GM13977 (cell line): Measurements from ENCODE around the gene URB1.
"Not testable (repeated sequence)": the region's sequence is repeated elsewhere in the genome, so short reads cannot be mapped to it uniquely, and the experiment has no call there.

Experiments used
- DNase-seq: peaks from one replicate; pipeline ENCODE4 v3.0.0; 2012; ENCODE audit warnings: low spot score
- CTCF ChIP-seq: IDR thresholded peaks from 2 replicates; pipeline ENCODE4 v1.5.1; 2012; ENCODE audit warnings: mild to moderate bottlenecking, control low read depth; ENCODE audit not compliant: insufficient read depth; ENCODE audit errors: extremely low read depth, missing control alignments
- in situ Hi-C: fragments of 300-500 bp; cut with MboI; formaldehyde crosslinking; loops from one replicate; pipeline ENCODE4 v1.12.0; 2022; ENCODE audit warnings: low sequenced_read_pairs, low pct_unique_long_range_greater_than_20kb, mixed read lengths, inconsistent platforms; ENCODE audit not compliant: unreplicated experiment

Gene URB1

GRCh38 chr21:32393677-32394001 lies 827 bp upstream of the URB1 start:
- DNase-seq: no peak
- no peak for TF ChIP-seq CTCF
- in situ Hi-C loops: no loop called here

- in situ Hi-C loops: no loop called here
- DNase-seq: no peak
- TF ChIP-seq CTCF: no peak
Measured at GRCh38 chr21:32392299-32392879, 423 bp downstream of the URB1 start.

- in situ Hi-C loops: no loop called here
- DNase-seq: no peak
- no peak for TF ChIP-seq CTCF
Measured at GRCh38 chr21:32391755-32392154, 1.1 kb downstream of the URB1 start.

GRCh38 chr21:32390537-32391224 lies 2.1 kb downstream of the URB1 start:
- in situ Hi-C loops, DNase-seq: not testable (repeated sequence)

- in situ Hi-C loops: no loop called here
- no peak for TF ChIP-seq CTCF
- no peak for DNase-seq
Measured at GRCh38 chr21:32389337-32390015, 3.3 kb downstream of the URB1 start.

- no peak for DNase-seq
- in situ Hi-C loops: no loop called here
- no peak for TF ChIP-seq CTCF
Measured at GRCh38 chr21:32388306-32388705, 4.5 kb downstream of the URB1 start.

GRCh38 chr21:32387151-32387550 lies 5.7 kb downstream of the URB1 start:
- TF ChIP-seq CTCF: no peak
- in situ Hi-C loops: no loop called here
- DNase-seq: no peak
